NCI-H446 (cell line): Measurements from ENCODE around the gene CD36.
A peak's percentile ranks its signal among the peaks of the same experiment; 100 is the strongest.

Experiments used
- DNase-seq, 2 experiments: peaks; one replicate each; lab custom pipeline; 2025; lab: John Stamatoyannopoulos, UW

CD36 gene

GRCh38 chr7:80637911-80638765, at the start of gene CD36:
CD36 (plus strand) TSS chr7:80638642; CDS start chr7:80646741, 8,099 bp downstream.
- DNase-seq = no peak

GRCh38 chr7:80589631-80590030, 48.8 kb upstream of the CD36 start:
- DNase-seq = no peak

GRCh38 chr7:80591654-80592053, 46.8 kb upstream of the CD36 start:
- DNase-seq = no peak

- no peak for DNase-seq
Observed at GRCh38 chr7:80593869-80594586, 44.4 kb upstream of the CD36 start.

- no peak for DNase-seq
Observed at GRCh38 chr7:80596933-80597517, 41.4 kb upstream of the CD36 start.

GRCh38 chr7:80597875-80598274, 40.6 kb upstream of the CD36 start:
- DNase-seq = no peak

GRCh38 chr7:80600046-80600445, 38.4 kb upstream of the CD36 start:
- DNase-seq = no peak

GRCh38 chr7:80601999-80602398, 36.4 kb upstream of the CD36 start:
- DNase-seq = no peak

- DNase-seq = no peak
Observed at GRCh38 chr7:80603940-80604339, 34.5 kb upstream of the CD36 start.

- no peak for DNase-seq
Observed at GRCh38 chr7:80604436-80604835, 34.0 kb upstream of the CD36 start.

GRCh38 chr7:80607136-80607535, 31.3 kb upstream of the CD36 start:
- no peak for DNase-seq

- no peak for DNase-seq
Observed at GRCh38 chr7:80608336-80608735, 30.1 kb upstream of the CD36 start.

- no peak for DNase-seq
Observed at GRCh38 chr7:80609751-80610150, 28.7 kb upstream of the CD36 start.

- no peak for DNase-seq
Observed at GRCh38 chr7:80611353-80611752, 27.1 kb upstream of the CD36 start.

- DNase-seq = peak; percentile 39 to 46
Observed at GRCh38 chr7:80611779-80612178, 26.7 kb upstream of the CD36 start.

GRCh38 chr7:80612880-80613279, 25.6 kb upstream of the CD36 start:
- no peak for DNase-seq

GRCh38 chr7:80613519-80613918, 24.9 kb upstream of the CD36 start:
- DNase-seq = no peak

GRCh38 chr7:80614851-80615271, 23.6 kb upstream of the CD36 start:
- no peak for DNase-seq

GRCh38 chr7:80618096-80618495, 20.3 kb upstream of the CD36 start:
- DNase-seq = no peak

- no peak for DNase-seq
Observed at GRCh38 chr7:80619741-80620140, 18.7 kb upstream of the CD36 start.

- DNase-seq = no peak
Observed at GRCh38 chr7:80622541-80622940, 15.9 kb upstream of the CD36 start.

- DNase-seq = no peak
Observed at GRCh38 chr7:80623503-80624252, 14.8 kb upstream of the CD36 start.
